Measurements from ENCODE around the gene TMEM143.
A peak's percentile ranks its signal among the peaks of the same experiment; 100 is the strongest.
"Not testable (repeated sequence)": the region's sequence is repeated elsewhere in the genome, so short reads cannot be mapped to it uniquely, and the experiment has no call there.

Gene TMEM143

GRCh38 chr19:48330012-48330681 is 33.6 kb downstream of the TMEM143 start:
- DNase-seq (ENCODE audit: low read depth): no peak

- no peak for DNase-seq (ENCODE audit: low read depth)
Observed at GRCh38 chr19:48329167-48329891, 34.4 kb downstream of the TMEM143 start.

- peak; percentile 72 for DNase-seq (ENCODE audit: low read depth)
Observed at GRCh38 chr19:48325265-48325910, 38.4 kb downstream of the TMEM143 start, which contains the start of gene EMP3. TSS of gene EMP3 (plus strand) at chr19:48325552. CDS start at chr19:48326845, 1,293 bp downstream.

GRCh38 chr19:48321622-48322591 is 41.8 kb downstream of the TMEM143 start:
- peak; percentile 90 for DNase-seq (ENCODE audit: low read depth)

- DNase-seq (ENCODE audit: low read depth): no peak
Observed at GRCh38 chr19:48321372-48321621, 42.4 kb downstream of the TMEM143 start.

- no peak for DNase-seq (ENCODE audit: low read depth)
Observed at GRCh38 chr19:48319647-48320541, 43.8 kb downstream of the TMEM143 start.

GRCh38 chr19:48318286-48318987 is 45.3 kb downstream of the TMEM143 start:
- no peak for DNase-seq (ENCODE audit: low read depth)

GRCh38 chr19:48317708-48317960 is 46.1 kb downstream of the TMEM143 start:
- DNase-seq (ENCODE audit: low read depth): not testable (repeated sequence)

- no peak for DNase-seq (ENCODE audit: low read depth)
Observed at GRCh38 chr19:48315712-48316111, 48.0 kb downstream of the TMEM143 start.

- no peak for DNase-seq (ENCODE audit: low read depth)
Observed at GRCh38 chr19:48311384-48311783, 52.4 kb downstream of the TMEM143 start.

- no peak for DNase-seq (ENCODE audit: low read depth)
Observed at GRCh38 chr19:48310227-48310626, 53.5 kb downstream of the TMEM143 start.

GRCh38 chr19:48309731-48310130 is 54.0 kb downstream of the TMEM143 start:
- DNase-seq (ENCODE audit: low read depth): not testable (repeated sequence)

- DNase-seq (ENCODE audit: low read depth): no peak
Observed at GRCh38 chr19:48308631-48309586, 54.8 kb downstream of the TMEM143 start.

- no peak for DNase-seq (ENCODE audit: low read depth)
Observed at GRCh38 chr19:48303866-48304265, 59.9 kb downstream of the TMEM143 start.

GRCh38 chr19:48303367-48303766 is 60.4 kb downstream of the TMEM143 start:
- no peak for DNase-seq (ENCODE audit: low read depth)

- DNase-seq (ENCODE audit: low read depth): no peak
Observed at GRCh38 chr19:48302600-48302959, 61.2 kb downstream of the TMEM143 start.

GRCh38 chr19:48301886-48302599 is 61.7 kb downstream of the TMEM143 start:
- DNase-seq (ENCODE audit: low read depth): no peak

GRCh38 chr19:48297975-48298374 is 65.8 kb downstream of the TMEM143 start:
- no peak for DNase-seq (ENCODE audit: low read depth)

All from non-pigmented ciliary epithelial cell (primary cell).